Mucosa of stomach (tissue), 1 donor: ENCODE measurements around the gene CEP104.

Source experiments
- H3K27me3 ChIP-seq: one replicate; pipeline ENCODE4 v1.7.0; 2013; ENCODE audit warnings: mild to moderate bottlenecking, low read length; ENCODE audit not compliant: control insufficient read depth, insufficient read depth
- H3K36me3 ChIP-seq: one replicate; pipeline ENCODE4 v1.7.0; 2013; ENCODE audit warnings: low read length; ENCODE audit not compliant: control insufficient read depth, insufficient read depth
- H3K4me1 ChIP-seq: one replicate; pipeline ENCODE4 v1.7.0; 2013; ENCODE audit warnings: mild to moderate bottlenecking, low read length; ENCODE audit not compliant: control insufficient read depth, insufficient read depth
- H3K4me3 ChIP-seq: one replicate; pipeline ENCODE4 v1.7.0; 2013; ENCODE audit warnings: low read length
- H3K9ac ChIP-seq: one replicate; pipeline ENCODE4 v1.7.0; 2013; ENCODE audit warnings: mild to moderate bottlenecking, low read length, moderate library complexity
- H3K9me3 ChIP-seq: one replicate; pipeline ENCODE4 v1.7.0; 2013; ENCODE audit warnings: mild to moderate bottlenecking, low read length, moderate library complexity; ENCODE audit not compliant: control insufficient read depth
- donor health status: Pancreatic carcinoma.

CEP104 gene

DNA sequence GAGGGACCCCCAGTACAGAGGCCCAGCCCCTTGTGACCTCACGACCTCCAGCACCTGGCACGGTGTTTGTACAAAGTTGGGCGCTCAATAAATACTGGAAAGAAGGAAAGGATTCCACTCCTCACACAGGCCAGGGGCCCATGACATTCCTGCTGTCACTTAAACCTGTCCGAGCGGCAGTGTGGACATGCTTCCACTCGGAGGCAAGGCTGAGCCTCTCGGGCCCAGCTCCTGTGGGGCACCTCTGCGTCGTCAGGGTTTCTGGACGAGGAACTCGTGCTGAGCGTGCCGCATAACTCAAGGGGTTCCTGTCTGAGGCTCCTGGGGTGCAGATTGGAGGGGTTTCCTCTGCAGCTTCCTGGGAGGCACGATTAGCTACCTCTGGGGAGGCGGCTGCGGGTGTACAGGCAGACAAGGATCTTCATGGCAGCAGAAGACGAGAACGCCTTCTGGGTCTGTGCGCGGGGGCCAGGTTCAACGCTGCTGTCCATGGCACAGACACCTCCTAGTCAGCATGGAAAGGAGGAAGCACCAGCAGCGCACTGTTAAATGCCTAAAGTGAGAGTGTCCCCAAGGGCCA, 88.1 kb downstream of the CEP104 start:
- H3K27me3 ChIP-seq, result peaks cover 19% of the 10 kb centered on the region
- no peaks in the 10 kb centered on the region for H3K9me3 ChIP-seq
- H3K4me1 ChIP-seq, result peaks cover 15% of the 10 kb centered on the region
- H3K36me3 ChIP-seq, result no peaks in the 10 kb centered on the region
- H3K9ac ChIP-seq, result no peak overlapping the region
- no peak overlapping the region for H3K4me3 ChIP-seq

DNA sequence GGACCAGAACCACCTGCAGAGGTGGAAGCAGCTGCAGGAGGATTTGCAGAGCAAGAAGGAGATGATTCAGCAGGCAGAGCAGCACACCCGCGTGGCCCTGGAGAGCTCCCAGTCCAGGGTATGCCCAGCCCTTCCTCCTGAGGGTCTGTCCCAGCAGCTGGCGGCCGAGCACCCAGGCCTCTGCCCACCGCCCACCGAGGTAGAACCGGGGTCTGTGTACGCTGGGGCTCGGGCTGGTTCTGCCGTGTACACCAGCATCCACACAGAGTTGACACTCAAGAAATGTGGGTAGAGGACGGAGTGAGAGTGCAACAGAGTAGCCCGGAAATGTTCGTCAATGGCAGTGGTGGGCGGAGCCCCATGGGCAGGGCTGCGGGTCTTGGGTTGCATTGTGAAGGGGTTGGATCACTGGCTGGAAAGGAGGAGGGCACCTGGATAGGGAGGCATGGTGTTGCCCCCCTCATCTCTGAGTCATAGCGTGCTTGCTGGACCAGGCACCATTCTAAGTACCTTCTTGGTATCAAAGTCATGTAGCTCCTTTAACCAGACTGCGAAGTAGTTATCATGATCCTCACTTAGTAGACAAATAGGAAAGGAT, 89.6 kb downstream of the CEP104 start:
- Histone ChIP-seq H3K4me1 (peaks cover 8% of the 10 kb centered on the region), H3K9ac (no peak overlapping the region), H3K27me3 (peaks cover 19% of the 10 kb centered on the region), H3K36me3 (no peaks in the 10 kb centered on the region), H3K4me3 (no peak overlapping the region), H3K9me3 (no peaks in the 10 kb centered on the region)

DNA sequence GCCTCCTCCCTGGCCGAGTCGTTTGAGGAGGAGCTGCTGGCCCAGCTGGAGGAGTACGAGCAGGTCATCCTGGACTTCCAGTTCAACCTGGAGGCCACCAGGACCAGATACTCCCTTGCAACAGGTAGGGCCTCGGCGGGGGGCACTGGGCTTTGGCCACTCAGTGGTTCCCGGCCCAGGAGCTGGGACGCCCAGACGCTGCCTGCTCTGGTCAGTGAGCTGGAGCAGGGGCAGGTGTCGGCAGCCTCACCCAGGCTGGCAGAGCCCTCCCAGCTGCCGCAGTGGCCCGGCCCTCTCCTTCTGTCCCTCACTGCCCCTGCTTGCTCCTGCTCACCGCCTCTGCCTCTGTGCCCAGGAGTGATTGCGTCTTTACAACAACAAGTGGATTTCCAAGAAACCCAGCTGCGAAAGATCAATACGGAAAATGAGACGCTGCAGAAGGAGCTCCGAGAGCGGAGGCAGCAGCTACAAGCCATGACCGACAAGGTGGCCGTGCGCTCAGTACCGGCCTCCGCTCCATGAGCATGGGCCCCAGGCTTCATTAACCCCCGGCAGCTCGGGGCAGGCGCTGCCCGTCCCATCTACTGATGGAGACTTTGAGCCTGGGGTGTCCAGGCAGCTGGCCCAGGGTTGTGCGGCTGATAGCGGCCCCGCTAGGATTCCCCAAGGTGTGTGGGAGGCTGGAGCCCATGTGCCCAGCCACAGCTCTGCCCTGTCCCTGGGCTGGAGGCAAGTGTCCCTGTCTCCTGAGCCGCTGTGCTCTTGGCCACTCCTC, 93.5 kb downstream of the CEP104 start:
- no peak overlapping the region for H3K4me3 ChIP-seq
- H3K27me3 ChIP-seq, result peaks cover 9% of the 10 kb centered on the region
- H3K36me3 ChIP-seq, result no peaks in the 10 kb centered on the region
- H3K4me1 ChIP-seq, result no peaks in the 10 kb centered on the region
- no peak overlapping the region for H3K9ac ChIP-seq
- H3K9me3 ChIP-seq, result no peaks in the 10 kb centered on the region

DNA sequence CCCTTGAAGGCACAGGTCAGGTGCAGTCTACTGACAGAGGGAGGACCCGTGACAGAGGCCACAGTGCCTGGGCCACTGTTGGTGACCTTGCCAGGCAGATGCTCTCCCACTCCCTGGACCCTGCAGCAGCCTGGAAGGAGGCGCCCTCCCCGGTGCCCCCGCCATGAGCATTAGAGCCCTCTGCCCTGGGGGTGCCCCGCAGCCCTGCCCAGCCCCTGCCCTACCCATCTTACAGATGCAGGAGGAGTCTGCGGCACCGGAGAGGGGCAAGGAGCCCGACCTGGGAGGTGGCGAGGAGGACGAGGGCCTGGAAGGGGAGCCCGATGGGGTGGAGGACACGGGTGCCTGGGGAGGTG, 94.2 kb downstream of the CEP104 start:
- H3K9me3 ChIP-seq, result no peaks in the 10 kb centered on the region
- no peaks in the 10 kb centered on the region for H3K36me3 ChIP-seq
- H3K4me3 ChIP-seq, result no peak overlapping the region
- H3K9ac ChIP-seq, result no peak overlapping the region
- H3K4me1 ChIP-seq, result no peaks in the 10 kb centered on the region
- H3K27me3 ChIP-seq, result peaks cover 9% of the 10 kb centered on the region

DNA sequence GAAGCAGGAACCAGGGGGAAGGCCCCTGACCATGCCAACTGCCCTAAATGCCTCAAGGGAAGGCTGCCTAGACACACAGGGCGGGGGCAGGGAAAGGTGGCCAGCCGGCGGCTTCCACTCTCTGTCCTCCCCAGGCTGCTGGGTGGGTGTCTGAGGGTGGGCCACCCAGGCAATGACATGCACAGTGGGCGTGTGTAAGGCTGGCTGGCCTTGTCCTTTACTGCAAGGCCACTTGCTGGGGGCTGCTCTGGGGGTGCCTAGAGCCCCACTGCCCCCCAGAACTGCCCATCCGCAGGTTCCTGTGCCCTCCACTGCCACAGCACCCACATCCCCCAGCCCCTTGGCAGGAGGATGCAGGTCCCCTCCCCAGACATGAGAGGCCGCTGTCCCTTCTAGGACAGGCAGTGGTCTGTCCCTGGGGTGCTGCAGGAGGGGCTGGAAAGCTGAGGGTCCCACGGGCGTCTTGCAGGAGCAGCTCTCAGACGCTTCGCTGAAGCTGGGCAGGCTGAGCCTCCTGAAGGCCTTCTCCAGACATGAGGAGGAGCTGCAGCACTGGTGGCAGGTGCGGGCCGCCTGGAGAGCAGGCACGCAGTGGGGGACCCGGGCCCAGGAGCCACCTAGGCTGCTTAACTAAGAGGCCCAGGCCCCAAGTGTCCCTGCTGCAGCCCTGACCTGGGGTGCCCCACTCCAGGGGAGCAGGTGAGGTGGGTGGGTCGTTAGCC, 94.7 kb downstream of the CEP104 start:
- H3K9ac ChIP-seq, result no peak overlapping the region
- peaks cover 9% of the 10 kb centered on the region for H3K27me3 ChIP-seq
- no peaks in the 10 kb centered on the region for H3K36me3 ChIP-seq

More for the DNA sequence above, 94.7 kb downstream of the CEP104 start:
- no peaks in the 10 kb centered on the region for H3K9me3 ChIP-seq
- no peak overlapping the region for H3K4me3 ChIP-seq
- no peaks in the 10 kb centered on the region for H3K4me1 ChIP-seq
